ENCODE results near the gene PRDX5. TPM values are rescaled to one million over a fixed set of nuclear protein-coding genes. Genes with fewer than 3 reads are reported as not detected.
A peak's percentile ranks its signal among the peaks of the same experiment; 100 is the strongest.

Gene PRDX5
- total and polyA plus RNA-seq, 9 of the 15 experiments (the other 6 are each of a cell fraction or from before 2014, with no cell fraction given): 40.8 to 327 (median 204) TPM

GRCh38 chr11:64318766-64319761, 1.1 kb downstream of the PRDX5 start (continued):
- 0 out of 2 replicates have a peak, but pooled peaks have one; percentile 24 for TF ChIP-seq SP1 (CRISPR knock-in tag; IDR thresholded peaks at IDR 0.05)
- peak; percentile 70 for TF ChIP-seq ARID1B (IDR thresholded peaks at IDR 0.05)
- TF ChIP-seq ZBTB26 (CRISPR knock-in tag; IDR thresholded peaks at IDR 0.05): no peak
- no peak for TF ChIP-seq HMGXB4 (CRISPR knock-in tag; IDR thresholded peaks at IDR 0.05)
- no peak for TF ChIP-seq ATF2 (CRISPR knock-in tag; IDR thresholded peaks at IDR 0.05)
- no peak; the same call in 1 of the 2 replicates for TF ChIP-seq ZNF644 (tag; IDR thresholded peaks at IDR 0.05; ENCODE audit: low read depth)
- no peak for TF ChIP-seq TRIM28 (IDR thresholded peaks at IDR 0.05)
- TF ChIP-seq CEBPG (CRISPR knock-in tag; IDR thresholded peaks at IDR 0.05): peak; percentile 68
- peak; percentile 61 to 68 for TF ChIP-seq CEBPG (tag; conservative IDR thresholded peaks at IDR 0.05 in 1 of 2, IDR thresholded peaks at IDR 0.05 in 1 of 2)
- peak; percentile 20; the same call in 1 of the 2 replicates for TF ChIP-seq TEAD4 (IDR thresholded peaks at IDR 0.05; ENCODE audit: low read length)
- TF ChIP-seq TEAD4 (CRISPR knock-in tag; IDR thresholded peaks at IDR 0.05; ENCODE audit: borderline replicate concordance): no peak
- peak; percentile 9 for TF ChIP-seq ARHGAP35 (IDR thresholded peaks at IDR 0.05; ENCODE audit: partially characterized antibody)
- peak; percentile 73 for TF ChIP-seq CBFA2T3 (IDR thresholded peaks at IDR 0.05)
- no peak for TF ChIP-seq PRPF4 (IDR thresholded peaks at IDR 0.05; ENCODE audit: insufficient read depth, low read depth, low read length, poor library complexity, severe bottlenecking)
- TF ChIP-seq CEBPB (tag; IDR thresholded peaks at IDR 0.05): peak; percentile 90
- no peak for TF ChIP-seq HBP1 (CRISPR knock-in tag; IDR thresholded peaks at IDR 0.05)
- TF ChIP-seq TCF3 (CRISPR knock-in tag; IDR thresholded peaks at IDR 0.05): peak; percentile 62; the same call in 1 of the 2 replicates
- no peak for TF ChIP-seq TBL1XR1 (IDR thresholded peaks at IDR 0.05; ENCODE audit: low read length in 2 of 2)
- no peak for TF ChIP-seq FOXP1 (CRISPR knock-in tag; IDR thresholded peaks at IDR 0.05)
- peak; percentile 74; the same call in 1 of the 2 replicates for TF ChIP-seq ZBTB7A (IDR thresholded peaks at IDR 0.05; ENCODE audit: borderline replicate concordance, control insufficient read depth, low read depth, low read length)
